ENCODE data around the gene KPNA5.
"Not testable (repeated sequence)": the region's sequence is repeated elsewhere in the genome, so short reads cannot be mapped to it uniquely, and the experiment has no call there.

DNA sequence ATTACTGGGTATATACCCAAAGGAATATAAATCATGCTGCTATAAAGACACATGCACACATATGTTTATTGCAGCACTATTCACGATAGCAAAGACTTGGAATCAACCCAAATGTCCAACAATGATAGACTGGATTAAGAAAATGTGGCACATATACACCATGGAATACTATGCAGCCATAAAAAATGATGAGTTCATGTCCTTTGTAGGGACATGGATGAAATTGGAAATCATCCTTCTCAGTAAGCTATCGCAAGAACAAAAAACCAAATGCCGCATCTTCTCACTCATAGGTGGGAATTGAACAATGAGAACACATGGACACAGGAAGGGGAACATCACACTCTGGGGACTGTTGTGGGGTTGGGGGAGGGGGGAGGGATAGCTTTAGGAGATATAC lies 59.5 kb downstream of the KPNA5 start:
- TF ChIP-seq, protein P1, sequence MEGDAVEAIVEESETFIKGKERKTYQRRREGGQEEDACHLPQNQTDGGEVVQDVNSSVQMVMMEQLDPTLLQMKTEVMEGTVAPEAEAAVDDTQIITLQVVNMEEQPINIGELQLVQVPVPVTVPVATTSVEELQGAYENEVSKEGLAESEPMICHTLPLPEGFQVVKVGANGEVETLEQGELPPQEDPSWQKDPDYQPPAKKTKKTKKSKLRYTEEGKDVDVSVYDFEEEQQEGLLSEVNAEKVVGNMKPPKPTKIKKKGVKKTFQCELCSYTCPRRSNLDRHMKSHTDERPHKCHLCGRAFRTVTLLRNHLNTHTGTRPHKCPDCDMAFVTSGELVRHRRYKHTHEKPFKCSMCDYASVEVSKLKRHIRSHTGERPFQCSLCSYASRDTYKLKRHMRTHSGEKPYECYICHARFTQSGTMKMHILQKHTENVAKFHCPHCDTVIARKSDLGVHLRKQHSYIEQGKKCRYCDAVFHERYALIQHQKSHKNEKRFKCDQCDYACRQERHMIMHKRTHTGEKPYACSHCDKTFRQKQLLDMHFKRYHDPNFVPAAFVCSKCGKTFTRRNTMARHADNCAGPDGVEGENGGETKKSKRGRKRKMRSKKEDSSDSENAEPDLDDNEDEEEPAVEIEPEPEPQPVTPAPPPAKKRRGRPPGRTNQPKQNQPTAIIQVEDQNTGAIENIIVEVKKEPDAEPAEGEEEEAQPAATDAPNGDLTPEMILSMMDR (IDR thresholded peaks at IDR 0.05; ENCODE audit: low read depth, low read length): not testable (repeated sequence)
- not testable (repeated sequence) for TF ChIP-seq EZH2phosphoT487 (IDR thresholded peaks at IDR 0.05; ENCODE audit: low read depth)

Measured in OCI-LY3 (cell line).